GM18873 (cell line): ENCODE results near the gene CANT1.

Experiments
- ATAC-seq: cut with Tn5 transposase; IDR thresholded peaks from one replicate; pipeline ENCODE4 v1.9.1; 2021; ENCODE audit warnings: mild to moderate bottlenecking, moderate library complexity, moderate number of reproducible peaks; ENCODE audit not compliant: unreplicated experiment, low FRiP score

The CANT1 gene

DNA sequence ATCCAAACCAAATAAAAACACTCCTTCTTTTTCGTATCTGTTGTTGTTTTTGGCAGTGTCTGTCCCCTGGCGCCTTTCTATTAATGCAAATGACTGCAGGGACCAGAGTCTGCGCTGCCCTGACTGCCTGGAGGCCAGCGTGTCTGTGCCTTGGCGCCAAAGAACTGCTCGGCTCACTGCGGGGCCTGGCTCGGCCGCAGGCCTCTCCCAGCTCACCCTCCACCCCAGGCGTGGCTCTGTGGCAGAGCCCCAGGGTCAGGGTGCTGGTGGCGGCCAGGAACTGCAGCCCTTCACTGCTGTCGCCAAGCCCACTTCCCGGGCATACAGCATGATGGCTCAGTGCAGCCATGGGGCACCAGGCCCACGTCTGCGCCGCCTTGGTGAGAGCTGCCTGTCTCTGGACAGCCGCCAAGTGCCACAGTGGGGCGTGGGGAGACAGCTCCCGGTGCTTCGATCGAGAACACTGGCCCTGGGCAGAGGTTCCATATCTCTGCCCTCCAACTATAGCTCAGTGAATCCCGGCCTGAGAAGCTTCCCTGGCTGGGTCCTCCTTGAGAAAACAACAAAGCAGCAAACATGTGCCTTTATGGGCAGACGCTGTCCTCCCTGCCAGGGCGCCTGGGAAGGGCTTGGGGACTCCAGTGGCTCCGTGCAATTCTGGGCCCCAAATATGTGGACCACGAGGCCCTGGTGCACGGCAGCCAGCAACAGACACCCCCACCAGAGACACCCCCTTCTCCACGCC is 11.1 kb downstream of the CANT1 start:
- ATAC-seq = no peak

DNA sequence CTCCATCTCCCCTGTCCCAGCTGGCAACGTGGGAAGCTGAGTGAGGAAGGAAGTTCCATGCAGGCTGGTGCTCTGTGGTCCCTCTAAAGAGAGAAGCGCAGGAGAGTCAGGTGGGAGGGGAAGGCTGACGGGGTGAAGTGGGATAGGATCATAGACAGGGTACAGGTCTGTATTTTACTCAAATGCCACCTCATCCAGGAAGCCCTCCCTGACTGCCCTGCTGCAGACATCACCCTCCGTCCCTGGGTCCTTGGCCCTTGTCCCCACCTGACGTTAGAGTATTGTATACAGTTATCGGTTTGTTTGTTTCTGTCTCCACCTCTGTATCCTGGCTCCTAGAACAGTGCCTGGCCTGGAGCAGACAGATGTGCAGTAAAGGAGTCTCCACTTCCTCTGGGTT is 11.7 kb downstream of the CANT1 start:
- no peak for ATAC-seq

- no peak for ATAC-seq
Observed at GRCh38 chr17:78997231-78997741, 12.3 kb downstream of the CANT1 start.

DNA sequence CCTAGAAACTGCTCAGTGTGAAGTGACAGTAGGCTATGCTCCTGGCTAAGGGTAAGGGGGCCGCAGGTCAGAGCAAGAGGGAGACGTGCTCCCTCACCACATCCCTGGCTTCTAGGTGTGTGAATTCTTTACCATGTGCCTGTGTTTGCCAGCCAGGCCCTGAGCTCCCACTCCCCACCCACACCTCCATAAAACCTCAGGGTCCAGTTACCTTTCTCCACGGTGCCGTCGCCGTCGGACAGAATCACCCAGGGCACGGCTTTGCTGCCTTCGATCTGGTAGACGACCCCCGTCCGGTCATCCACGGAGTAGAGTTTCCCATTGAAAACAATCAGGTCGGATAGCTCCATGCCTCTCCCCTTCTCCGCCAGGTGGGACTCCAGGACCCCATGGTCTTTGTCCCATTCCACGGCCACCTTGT is 12.8 kb downstream of the CANT1 start:
- no peak for ATAC-seq

- no peak for ATAC-seq
Observed at GRCh38 chr17:78995761-78996451, 13.7 kb downstream of the CANT1 start.

DNA sequence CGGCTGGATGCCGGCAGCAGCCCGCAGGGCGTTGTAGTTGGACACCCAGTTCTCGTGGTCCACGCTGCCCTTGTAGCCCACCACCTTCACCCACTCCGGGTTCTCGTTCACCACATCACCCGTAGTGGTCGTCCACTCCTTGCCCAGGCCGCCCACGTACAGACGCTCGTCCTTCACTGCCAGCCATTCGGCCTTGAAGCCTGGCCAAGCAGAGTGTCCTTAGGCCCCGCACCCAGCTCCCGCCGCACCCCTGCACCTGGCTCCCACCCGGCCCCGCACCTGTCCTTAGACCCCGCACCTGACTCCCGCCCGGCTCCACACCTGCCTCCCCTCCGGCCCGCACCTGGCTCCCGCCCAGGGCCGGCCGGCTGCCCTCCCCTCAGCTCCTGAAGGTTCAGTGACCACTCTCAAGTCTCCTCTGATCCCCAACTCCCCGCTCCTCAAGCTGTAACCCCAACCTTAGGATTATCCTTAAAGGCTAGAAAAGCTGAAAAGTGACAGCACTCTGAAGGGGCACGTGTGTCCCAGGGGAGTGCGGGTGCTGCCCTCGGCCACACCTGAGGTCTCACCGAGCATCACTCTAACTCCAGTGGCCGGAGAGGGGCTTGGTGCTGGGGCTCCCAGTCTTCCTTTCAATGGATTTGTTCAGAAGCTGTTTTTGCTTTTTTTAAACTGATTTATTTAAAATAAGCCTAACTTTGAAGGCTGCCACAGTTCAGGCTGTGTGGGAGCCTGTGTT is 14.4 kb downstream of the CANT1 start:
- no peak for ATAC-seq

DNA sequence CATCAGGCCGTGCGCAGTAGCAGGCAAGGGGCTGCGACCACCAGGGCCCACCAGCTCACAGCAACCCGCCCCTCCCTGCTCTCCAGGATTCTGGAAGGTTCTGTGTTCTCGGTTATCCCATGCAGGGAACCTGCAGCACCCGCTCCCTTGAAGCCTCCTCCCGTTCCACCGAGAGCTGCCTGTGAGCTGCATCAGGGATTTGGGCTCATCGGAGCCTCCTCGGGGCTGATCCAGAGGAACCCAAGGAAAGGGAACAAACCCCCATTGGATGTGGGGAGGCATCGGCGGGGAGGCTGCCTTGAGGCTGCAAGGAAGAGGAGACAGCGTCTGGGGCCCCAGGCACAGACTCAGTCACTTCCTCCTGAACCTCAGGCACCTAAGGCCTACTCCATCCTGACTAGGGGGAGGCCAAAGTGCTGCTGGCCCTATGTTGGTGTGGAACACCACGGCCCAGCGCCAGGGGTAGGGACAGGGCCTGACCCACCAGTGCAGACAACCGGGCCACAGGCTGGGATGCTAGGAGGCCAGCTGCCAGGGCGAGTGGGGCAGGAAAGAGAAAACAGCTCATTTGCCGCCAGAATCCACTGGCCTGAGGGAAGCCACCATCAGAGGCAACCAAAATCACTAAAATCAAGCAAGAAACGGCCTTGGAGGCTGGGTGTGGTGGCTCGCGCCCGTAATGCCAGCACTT is 15.4 kb downstream of the CANT1 start:
- no peak for ATAC-seq

- ATAC-seq = no peak
Observed at GRCh38 chr17:78993241-78993956, 16.2 kb downstream of the CANT1 start.

DNA sequence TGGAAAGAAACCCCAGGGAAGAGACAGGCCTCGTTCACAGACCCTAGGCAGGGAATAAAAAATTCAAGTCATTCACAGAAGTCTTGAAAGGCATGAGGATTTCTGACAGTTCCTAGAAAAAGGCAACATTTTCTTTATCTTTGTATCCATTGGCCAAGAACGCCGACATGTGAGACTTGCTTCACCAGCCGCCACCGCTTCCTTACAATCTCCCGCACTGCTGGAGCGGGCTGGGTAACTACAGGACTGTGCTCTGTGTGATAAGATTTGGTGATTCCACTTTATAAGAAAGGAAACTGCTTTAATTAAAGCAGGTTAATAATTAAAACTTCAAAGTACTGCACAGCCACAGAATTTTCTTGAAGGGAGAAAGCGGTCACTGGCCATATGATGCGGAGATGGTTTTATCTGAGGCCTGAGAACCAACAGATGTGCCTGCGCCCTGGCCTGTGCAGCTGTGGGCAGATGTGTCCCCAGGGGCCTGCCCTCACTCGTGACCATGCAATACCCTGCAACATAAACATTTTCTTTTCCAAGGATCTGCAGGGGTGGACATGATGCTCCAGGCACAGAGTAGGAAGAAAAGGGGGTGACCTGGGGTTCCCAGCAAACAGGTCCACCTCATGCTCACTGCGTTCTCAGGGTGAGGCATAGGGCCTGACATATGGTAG is 16.9 kb downstream of the CANT1 start:
- ATAC-seq = no peak

GRCh38 chr17:78991906-78992532 is 17.5 kb downstream of the CANT1 start:
- no peak for ATAC-seq

DNA sequence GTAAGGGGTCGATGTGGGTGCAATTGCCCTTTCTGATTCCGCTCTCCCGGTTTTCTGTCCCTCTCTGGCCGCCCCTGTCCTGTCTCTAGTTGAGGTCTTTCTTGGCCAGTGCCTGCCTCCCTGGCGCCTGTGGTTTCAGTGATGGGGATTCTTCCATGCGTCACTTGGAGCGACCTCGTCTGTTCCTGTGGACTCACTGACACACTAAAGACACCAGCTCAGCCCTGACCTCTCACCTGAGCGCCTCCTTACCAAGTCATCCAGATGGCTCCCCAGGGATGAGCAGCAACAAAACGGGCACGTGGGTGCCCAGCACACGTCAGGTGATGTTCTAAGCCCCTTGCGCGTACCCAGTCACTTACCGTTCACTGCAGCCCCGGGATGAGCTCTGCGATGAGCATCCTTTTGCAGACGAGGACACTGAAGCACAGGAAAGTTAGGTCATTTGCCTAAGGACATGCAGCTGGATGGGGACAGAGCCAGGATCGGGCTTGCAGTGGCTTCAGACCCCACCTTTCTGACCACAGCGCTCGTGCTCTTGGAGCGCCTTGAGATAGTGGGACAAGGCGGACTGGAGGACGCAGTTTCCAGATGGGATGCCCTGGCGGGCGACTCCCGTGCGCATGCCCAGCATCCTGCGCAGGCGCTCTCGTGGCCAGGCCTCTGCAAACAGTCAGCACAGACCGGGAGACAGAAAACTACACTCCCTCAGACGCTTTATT is 18.4 kb downstream of the CANT1 start:
- ATAC-seq = no peak

GRCh38 chr17:78990349-78991016 is 19.1 kb downstream of the CANT1 start:
- no peak for ATAC-seq

- no peak for ATAC-seq
Observed at GRCh38 chr17:78988152-78988551, 21.4 kb downstream of the CANT1 start.

DNA sequence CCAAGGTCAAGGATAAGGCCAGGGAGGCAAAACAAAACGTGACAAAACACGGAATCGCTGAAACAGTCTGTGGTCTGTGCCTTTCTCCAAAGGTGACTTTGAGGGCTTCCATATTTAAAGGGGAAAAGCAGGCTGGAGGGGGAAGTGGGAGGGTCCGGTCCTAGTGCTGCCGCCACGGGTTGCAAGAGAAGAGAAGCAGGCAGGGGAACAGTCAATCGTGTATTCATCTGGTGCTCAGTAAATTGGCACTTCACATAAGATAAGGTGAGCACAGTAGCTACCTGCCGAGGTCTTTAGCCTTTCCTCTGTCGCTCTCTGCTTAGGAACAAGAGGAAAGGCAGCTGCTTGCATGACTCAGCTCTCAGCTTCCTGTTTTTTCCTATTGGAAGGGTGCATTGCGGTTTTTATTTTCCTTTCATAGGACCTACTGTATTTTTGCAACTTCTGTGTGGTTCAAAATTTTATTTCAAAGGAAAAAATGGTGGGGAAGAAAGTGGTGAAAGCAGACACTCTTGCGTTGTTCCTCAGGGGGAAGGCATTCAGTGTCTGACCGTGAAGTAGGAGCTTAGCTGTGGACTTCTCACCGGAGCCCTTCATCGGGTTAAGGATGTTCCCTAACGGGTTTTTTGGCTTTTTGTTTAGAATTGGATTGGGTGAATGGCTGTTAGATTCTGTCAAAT is 22.8 kb downstream of the CANT1 start:
- no peak for ATAC-seq

- no peak for ATAC-seq
Observed at GRCh38 chr17:78986048-78986648, 23.4 kb downstream of the CANT1 start.

DNA sequence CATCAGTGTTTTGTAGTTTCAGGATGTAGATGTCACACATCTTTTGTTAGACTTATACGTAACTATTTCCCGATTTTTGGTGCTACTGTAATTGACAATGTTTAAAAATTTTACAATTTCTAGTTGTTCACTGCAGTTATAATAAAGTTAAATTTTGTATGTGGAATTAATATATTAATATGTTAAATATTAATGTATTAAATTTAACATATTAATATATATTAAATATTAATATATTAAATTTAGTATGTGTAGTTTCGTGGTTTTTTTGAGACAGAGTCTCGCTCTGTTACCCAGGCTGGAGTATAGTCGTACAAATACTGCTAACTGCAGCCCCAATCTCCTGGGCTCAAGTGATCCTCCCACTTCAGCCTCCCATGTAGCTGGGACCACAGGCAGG is 24.2 kb downstream of the CANT1 start:
- ATAC-seq = no peak
